H9 (cell line): ENCODE data around the gene GLRX. TPM values are rescaled to one million over a fixed set of nuclear protein-coding genes. Genes with fewer than 3 reads are reported as not detected.

Experiments
- DNase-seq: peaks from one replicate; pipeline ENCODE4 v3.0.0-alpha.2; 2017
- H2AFZ ChIP-seq: one replicate; pipeline ENCODE4 v1.6.1; 2013; ENCODE audit warnings: mild to moderate bottlenecking, low read length, control low read depth, moderate library complexity
- H2AK5ac ChIP-seq: 2 replicates; pipeline ENCODE4 v1.6.1; 2013; ENCODE audit warnings: low read length, control low read depth, mixed read lengths; ENCODE audit not compliant: insufficient read length
- H2BK120ac ChIP-seq: one replicate; pipeline ENCODE4 v1.6.1; 2013; ENCODE audit warnings: low read depth, mild to moderate bottlenecking, low read length, control low read depth, inconsistent platforms; ENCODE audit not compliant: poor library complexity, severe bottlenecking
- H2BK12ac ChIP-seq: 2 replicates; pipeline ENCODE4 v1.6.1; 2013; ENCODE audit warnings: low read length, control low read depth, mixed read lengths, low read depth; ENCODE audit not compliant: insufficient read length
- H2BK15ac ChIP-seq: 2 replicates; pipeline ENCODE4 v1.6.1; 2013; ENCODE audit warnings: low read depth, low read length, control low read depth
- H2BK20ac ChIP-seq: one replicate; pipeline ENCODE4 v1.6.1; 2013; ENCODE audit warnings: low read depth, mild to moderate bottlenecking, low read length, control low read depth, inconsistent platforms; ENCODE audit not compliant: poor library complexity, severe bottlenecking
- H2BK5ac ChIP-seq: 2 replicates; pipeline ENCODE4 v1.6.1; 2013; ENCODE audit warnings: low read length, control low read depth, mixed read lengths; ENCODE audit not compliant: insufficient read length
- H3K14ac ChIP-seq: 2 replicates; pipeline ENCODE4 v1.6.1; 2013; ENCODE audit warnings: low read length, control low read depth; ENCODE audit not compliant: insufficient read depth
- H3K18ac ChIP-seq: 2 replicates; pipeline ENCODE4 v1.6.1; 2013; ENCODE audit warnings: low read depth, mild to moderate bottlenecking, mixed read lengths, low read length, control low read depth; ENCODE audit not compliant: insufficient read length
- H3K23ac ChIP-seq: 2 replicates; pipeline ENCODE4 v1.6.1; 2013; ENCODE audit warnings: low read length, control low read depth, mixed read lengths, low read depth; ENCODE audit not compliant: insufficient read length
- H3K23me2 ChIP-seq: 2 replicates; pipeline ENCODE4 v1.6.1; 2013; ENCODE audit warnings: low read depth, mild to moderate bottlenecking, mixed read lengths, low read length, control low read depth; ENCODE audit not compliant: insufficient read length, poor library complexity, severe bottlenecking
- H3K27ac ChIP-seq: 2 replicates; pipeline ENCODE4 v1.5.1; 2013; ENCODE audit warnings: low read length, control low read depth, mixed read lengths, low read depth; ENCODE audit not compliant: insufficient read length
- H3K27me3 ChIP-seq: 2 replicates; pipeline ENCODE4 v1.6.1; 2013; ENCODE audit warnings: low read length, control low read depth, inconsistent platforms; ENCODE audit not compliant: insufficient read depth
- H3K4ac ChIP-seq: 2 replicates; pipeline ENCODE4 v1.6.1; 2013; ENCODE audit warnings: low read depth, mild to moderate bottlenecking, control low read depth, inconsistent platforms, low read length, moderate library complexity
- H3K4me1 ChIP-seq: 2 replicates; pipeline ENCODE4 v1.6.1; 2013; ENCODE audit warnings: low read length, control low read depth, inconsistent platforms; ENCODE audit not compliant: insufficient read depth
- H3K4me2 ChIP-seq: 2 replicates; pipeline ENCODE4 v1.6.1; 2013; ENCODE audit warnings: low read length, control low read depth, mixed read lengths; ENCODE audit not compliant: insufficient read length, insufficient read depth
- H3K56ac ChIP-seq: 2 replicates; pipeline ENCODE4 v1.6.1; 2013; ENCODE audit warnings: low read depth, mild to moderate bottlenecking, mixed read lengths, low read length, control low read depth; ENCODE audit not compliant: insufficient read length
- H3K79me1 ChIP-seq: 2 replicates; pipeline ENCODE4 v1.6.1; 2013; ENCODE audit warnings: low read depth, mild to moderate bottlenecking, moderate library complexity, low read length, control low read depth, inconsistent platforms; ENCODE audit not compliant: insufficient read depth, poor library complexity, severe bottlenecking
- H3K79me2 ChIP-seq: 2 replicates; pipeline ENCODE4 v1.6.1; 2013; ENCODE audit warnings: low read length, control low read depth, inconsistent platforms; ENCODE audit not compliant: insufficient read depth
- H3K9ac ChIP-seq: 2 replicates; pipeline ENCODE4 v1.6.1; 2013; ENCODE audit warnings: low read length, control low read depth, mixed read lengths; ENCODE audit not compliant: insufficient read length; ENCODE audit errors: extremely low read depth
- H3K9me3 ChIP-seq: one replicate; pipeline ENCODE4 v1.6.1; 2013; ENCODE audit warnings: low read depth, low read length, inconsistent platforms; ENCODE audit not compliant: control insufficient read depth
- H3T11ph ChIP-seq: one replicate; pipeline ENCODE4 v1.6.1; 2013; ENCODE audit warnings: mild to moderate bottlenecking, low read length, control low read depth, inconsistent platforms
- H4K20me1 ChIP-seq: one replicate; pipeline ENCODE4 v1.6.1; 2013; ENCODE audit not compliant: control insufficient read depth, insufficient read length, insufficient read depth
- H4K5ac ChIP-seq: 2 replicates; pipeline ENCODE4 v1.6.1; 2013; ENCODE audit warnings: low read depth, mild to moderate bottlenecking, mixed read lengths, low read length, control low read depth; ENCODE audit not compliant: insufficient read length
- H4K8ac ChIP-seq: replicated peaks from 2 replicates; pipeline ENCODE4 v1.6.1; 2013; ENCODE audit warnings: low read length, control low read depth, mixed read lengths, low read depth; ENCODE audit not compliant: insufficient read length
- H4K91ac ChIP-seq: 2 replicates; pipeline ENCODE4 v1.6.1; 2013; ENCODE audit warnings: low read depth, mild to moderate bottlenecking, moderate library complexity, mixed read lengths, low read length, control low read depth; ENCODE audit not compliant: insufficient read length
- H3K27ac Mint-ChIP-seq, 3 experiments: 2 replicates in 2 of 3; 3 replicates in 1 of 3; pipeline ENCODE4 v1.8.0; 2020 to 2021; ENCODE audit warnings: mixed read lengths in 3 of 3, mild to moderate bottlenecking in 1 of 3, moderate library complexity in 1 of 3
- H3K27me3 Mint-ChIP-seq: 2 replicates; pipeline ENCODE4 v1.8.0; 2021; ENCODE audit warnings: low read depth, mild to moderate bottlenecking, moderate library complexity, mixed read lengths
- H3K36me3 Mint-ChIP-seq, 3 experiments: 2 replicates in 2 of 3; 3 replicates in 1 of 3; pipeline ENCODE4 v1.8.0; 2020 to 2021; ENCODE audit warnings: low read depth in 3 of 3, mixed read lengths in 3 of 3; ENCODE audit not compliant: insufficient read depth in 1 of 3
- H3K4me1 Mint-ChIP-seq, 2 experiments: 2 replicates each; pipeline ENCODE4 v1.8.0; 2020; ENCODE audit warnings: mixed read lengths in 2 of 2
- H3K4me3 Mint-ChIP-seq, 2 experiments: 2 replicates in 1 of 2; 3 replicates in 1 of 2; pipeline ENCODE4 v1.8.0; 2020 to 2021; ENCODE audit warnings: mild to moderate bottlenecking in 2 of 2, mixed read lengths in 2 of 2, moderate library complexity in 1 of 2
- H3K9me3 Mint-ChIP-seq, 2 experiments: 2 replicates in 1 of 2; 3 replicates in 1 of 2; pipeline ENCODE4 v1.8.0; 2020; ENCODE audit warnings: mild to moderate bottlenecking in 2 of 2, mixed read lengths in 2 of 2, moderate library complexity in 1 of 2
- CTCF ChIP-seq: fragments of 200-600 bp; sonication (generic); conservative IDR thresholded peaks from 3 replicates; pipeline ENCODE4 v1.8.0; 2021; ENCODE audit warnings: antibody characterized with exemption, mild to moderate bottlenecking
- WGBS: extraction: QIAGEN DNeasy Blood & Tissue Kit; methylation state at CpG from one replicate; pipeline ENCODE4 v1.1.7; 2013; ENCODE audit warnings: missing lambda C conversion rate, low lambda C conversion rate, mixed read lengths; ENCODE audit not compliant: insufficient read length; ENCODE audit errors: extremely low coverage; 5-methylcytosine and 5-hydroxymethylcytosine counted together
- total RNA-seq: library from RNA; stranded (reverse); gene quantifications from 2 replicates; pipeline ENCODE4 v1.2.1, GENCODE V29; 2021

The GLRX gene
- total RNA-seq, 1 experiment from 2014 or later, result 13.8 TPM

GRCh38 chr5:95788493-95788892 lies 34.0 kb downstream of the GLRX start:
- H3K23me2 ChIP-seq, result no peaks in the 10 kb centered on the region
- no peaks in the 10 kb centered on the region for H3K79me1 ChIP-seq
- H3K56ac ChIP-seq, result no peak overlapping the region
- no peak overlapping the region for H2BK12ac ChIP-seq
- Mint-ChIP-seq H3K9me3 (no peaks in the 10 kb centered on the region), H3K27me3 (no peaks in the 10 kb centered on the region), H3K27ac (no peak overlapping the region; a peak in 1 of 7 replicates), H3K4me1 (peaks cover 0 to 3% of the 10 kb centered on the region in 2 experiments; a peak in 1 of 4 replicates), H3K36me3 (no peaks in the 10 kb centered on the region), H3K4me3 (no peak overlapping the region)
- H3K23ac ChIP-seq, result no peak overlapping the region
- no peak for DNase-seq
- H2BK5ac ChIP-seq, result no peak overlapping the region
- H2BK20ac ChIP-seq, result no peak overlapping the region
- no peak overlapping the region for H3T11ph ChIP-seq
- H3K9me3 ChIP-seq, result no peaks in the 10 kb centered on the region
- TF ChIP-seq CTCF, result no peak
- no peaks in the 10 kb centered on the region; the same call in 1 of the 2 replicates for H3K4me1 ChIP-seq
- H3K18ac ChIP-seq, result no peak overlapping the region
- no peak overlapping the region for H2BK15ac ChIP-seq
- no peaks in the 10 kb centered on the region for H4K20me1 ChIP-seq
- no peak overlapping the region for H4K5ac ChIP-seq
- H3K27me3 ChIP-seq, result no peaks in the 10 kb centered on the region
- no peak overlapping the region for H4K91ac ChIP-seq
- H3K9ac ChIP-seq, result no peak overlapping the region
- H3K79me2 ChIP-seq, result no peaks in the 10 kb centered on the region
- H3K4ac ChIP-seq, result no peak overlapping the region
- no peak overlapping the region for H3K14ac ChIP-seq
- H3K27ac ChIP-seq, result no peak overlapping the region
- no CpG with 5 or more reads among the region's 8 CpGs for WGBS
- no peak overlapping the region for H2BK120ac ChIP-seq
- no peak overlapping the region for H2AFZ ChIP-seq
- H4K8ac ChIP-seq, result no peak overlapping the region
- no peak overlapping the region for H2AK5ac ChIP-seq
- H3K4me2 ChIP-seq, result no peak overlapping the region
